ENCODE results near the gene TSR3.
"Not testable (repeated sequence)": the region's sequence is repeated elsewhere in the genome, so short reads cannot be mapped to it uniquely, and the experiment has no call there.

The TSR3 gene

DNA sequence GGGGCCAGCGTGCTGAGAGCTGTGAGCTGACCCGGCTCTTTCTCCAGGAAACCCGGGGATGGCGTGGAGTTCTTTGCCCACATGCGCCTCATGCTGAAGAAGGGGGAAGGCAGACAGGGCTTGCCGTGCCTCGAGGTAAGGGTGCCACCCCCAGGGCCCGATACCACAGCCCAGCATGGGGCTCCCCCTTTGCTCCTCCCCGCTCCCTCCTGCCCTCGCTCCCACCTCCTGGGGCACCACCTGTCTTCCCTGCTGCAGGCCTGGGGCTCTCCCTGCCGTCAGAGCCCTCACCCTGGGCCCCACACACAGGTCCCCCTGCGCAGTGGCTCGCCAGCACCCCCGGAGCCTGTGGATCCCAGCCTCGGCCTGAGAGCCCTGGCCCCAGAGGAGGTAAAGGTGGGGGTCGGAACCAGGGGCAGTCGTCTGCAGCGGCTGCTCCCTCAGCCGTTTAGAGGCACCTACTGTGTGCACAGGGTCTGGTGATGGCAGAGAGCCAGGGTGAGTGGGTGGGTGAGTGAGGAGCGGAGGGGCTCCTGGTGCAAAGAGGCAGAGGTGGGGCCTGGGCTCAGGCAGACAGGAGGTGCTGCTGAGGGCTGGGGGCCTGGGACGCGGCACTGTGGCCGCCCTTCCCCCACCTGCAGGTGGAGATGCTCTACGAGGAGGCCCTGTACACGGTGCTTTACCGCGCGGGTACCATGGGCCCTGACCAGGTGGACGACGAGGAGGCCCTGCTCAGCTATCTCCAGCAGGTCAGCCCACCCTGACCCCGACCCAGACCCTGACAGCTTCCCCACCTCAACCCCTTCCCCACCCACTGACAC lies 12.6 kb downstream of the TSR3 start:
- no peak for DNase-seq (ENCODE audit: low read depth in 2 of 2)

DNA sequence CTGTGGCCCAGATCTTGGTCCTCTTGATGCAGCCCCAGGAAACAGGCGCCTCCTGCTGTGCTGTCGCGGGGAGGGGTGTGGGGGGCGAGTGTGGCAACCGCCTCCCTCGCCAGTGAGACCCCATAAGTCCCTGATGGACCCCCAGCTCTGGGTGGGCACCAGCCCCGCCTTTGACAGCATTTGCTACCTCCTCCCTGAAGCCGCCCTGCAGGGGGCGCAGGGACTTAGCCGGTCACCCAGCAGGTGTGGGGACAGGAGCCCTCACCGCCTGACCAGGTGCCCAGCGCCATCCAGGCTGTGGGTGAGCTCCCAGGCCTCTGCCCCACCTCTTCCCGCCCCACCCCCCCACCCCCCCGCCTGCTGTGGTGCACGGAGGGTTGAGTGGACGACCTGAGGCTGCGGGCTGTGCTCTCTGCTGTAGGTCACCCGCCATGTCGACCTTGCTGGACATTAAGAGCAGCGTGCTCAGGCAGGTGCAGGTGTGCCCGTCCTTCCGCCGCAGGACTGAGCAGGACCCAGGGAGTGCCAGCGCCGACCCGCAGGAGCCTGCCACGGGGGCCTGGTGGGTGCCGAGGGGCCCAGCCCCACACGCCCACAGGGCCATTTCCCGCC lies 13.5 kb downstream of the TSR3 start:
- DNase-seq (ENCODE audit: low read depth in 2 of 2), result no peak

DNA sequence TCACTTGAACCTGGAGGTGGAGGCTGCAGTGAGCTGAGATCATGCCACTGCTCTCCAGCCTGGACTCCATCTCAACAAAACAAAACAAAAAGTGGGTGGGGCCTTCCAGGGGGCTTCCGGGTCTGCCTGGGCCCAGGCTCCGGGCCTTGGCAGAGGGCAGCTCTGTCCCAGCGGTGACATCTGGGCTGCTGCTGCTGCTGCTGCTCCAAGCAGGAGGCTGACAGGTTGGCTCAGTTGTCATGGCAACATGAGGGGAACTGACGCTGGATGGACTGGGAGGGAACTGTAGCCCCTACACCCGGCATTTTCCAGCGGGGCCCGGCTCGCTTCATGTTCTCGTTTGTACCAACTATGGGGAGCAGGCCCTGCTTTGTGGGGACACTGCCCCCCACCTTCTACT lies 14.2 kb downstream of the TSR3 start:
- DNase-seq (ENCODE audit: low read depth in 2 of 2), result no peak

DNA sequence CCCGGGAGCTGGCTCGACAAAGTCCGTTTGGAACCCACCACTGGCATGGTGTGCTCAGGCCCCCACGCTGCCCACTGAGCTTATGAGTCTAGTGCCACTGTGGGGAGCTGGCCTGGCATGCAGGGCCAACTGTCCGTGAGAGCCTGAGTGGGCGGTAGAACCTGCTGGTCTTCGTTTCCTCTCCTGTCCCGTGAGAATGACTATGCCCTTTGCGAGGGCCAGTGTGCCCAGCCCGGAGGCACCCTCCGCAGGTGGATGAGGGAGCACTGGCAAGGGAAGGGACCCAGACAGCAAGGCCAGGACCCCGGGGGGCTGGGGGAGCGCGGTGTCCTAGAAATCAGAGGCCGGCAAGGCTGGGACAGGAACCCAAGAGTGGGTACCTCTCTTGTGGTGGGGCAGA lies 15.1 kb downstream of the TSR3 start:
- no peak for DNase-seq (ENCODE audit: low read depth in 2 of 2)

DNA sequence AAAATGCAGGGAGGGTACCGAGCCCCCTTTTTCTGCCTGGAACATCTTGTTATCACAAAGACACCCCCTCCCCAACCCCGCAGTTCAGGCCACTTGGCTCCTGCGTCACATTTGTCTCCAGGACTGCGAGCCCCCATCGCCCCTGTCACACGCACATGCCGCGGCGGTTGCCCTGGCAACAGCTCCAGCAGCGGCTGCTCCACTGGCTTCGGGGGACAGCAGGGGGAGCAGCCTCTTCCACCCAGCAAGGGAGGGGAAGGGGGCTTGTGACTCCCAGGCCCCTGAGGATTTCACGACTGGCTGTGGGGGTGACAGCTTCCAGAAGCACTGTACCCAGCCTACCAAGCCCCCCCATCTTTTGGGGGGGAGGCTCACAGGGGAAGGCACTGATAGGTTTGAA lies 15.7 kb downstream of the TSR3 start:
- no peak for DNase-seq (ENCODE audit: low read depth in 2 of 2)

DNA sequence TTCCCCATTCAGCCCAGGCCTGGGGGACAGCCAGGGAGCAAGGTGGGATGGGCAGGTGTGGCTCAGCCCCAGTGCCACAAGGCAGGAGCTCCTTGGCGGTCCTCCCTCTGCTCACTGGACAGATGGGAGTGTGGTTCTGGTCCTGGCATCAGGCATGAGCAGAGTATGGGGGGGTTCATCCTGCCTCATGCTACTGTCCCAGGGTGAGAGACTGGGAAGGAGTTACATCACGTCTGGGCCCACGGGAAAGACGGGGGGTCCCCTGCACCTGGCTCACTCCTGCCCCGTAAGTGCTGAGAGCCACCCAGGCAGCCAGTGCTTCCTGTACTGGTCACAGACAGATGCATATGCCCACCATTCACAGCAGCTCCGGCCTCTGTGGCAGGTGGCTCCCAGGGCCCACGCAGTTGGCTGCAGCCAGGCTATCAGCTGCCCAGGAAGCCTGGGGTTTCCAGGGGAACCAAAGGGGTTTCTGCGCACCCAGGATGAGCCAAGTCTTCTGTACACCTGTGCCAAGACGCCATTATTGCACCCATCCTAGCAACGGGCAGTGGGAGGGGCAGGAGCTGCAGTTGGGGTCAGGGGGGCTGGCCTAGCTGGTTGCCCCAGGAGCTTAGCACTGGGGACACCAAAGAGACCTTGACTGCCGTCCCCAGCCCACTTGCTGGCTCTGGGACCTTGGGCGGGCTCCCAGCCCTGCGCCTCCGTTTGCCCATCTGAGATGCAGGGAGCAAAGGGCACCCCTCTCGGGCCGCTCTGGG lies 16.3 kb downstream of the TSR3 start:
- DNase-seq (ENCODE audit: low read depth in 2 of 2), result no peak

DNA sequence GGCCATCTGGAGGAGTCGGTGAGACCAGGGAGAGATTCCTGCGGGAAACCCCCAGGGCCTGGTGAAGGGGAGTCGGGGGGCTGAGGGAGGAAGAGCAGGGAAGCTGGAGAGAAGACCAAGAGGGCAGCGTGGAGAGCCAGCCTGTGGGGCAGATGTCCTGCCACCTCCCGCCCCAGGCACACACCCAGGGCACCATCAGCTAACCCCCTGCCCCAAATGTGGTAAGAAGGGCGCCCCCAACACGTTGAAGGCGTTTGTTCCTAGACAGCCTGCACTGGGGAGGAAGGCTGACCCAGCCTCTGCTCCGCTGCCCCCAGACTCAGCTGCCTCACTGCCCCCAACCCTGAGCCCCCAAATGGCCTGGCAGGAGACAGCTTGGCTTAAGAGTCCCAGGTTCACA lies 16.9 kb downstream of the TSR3 start:
- DNase-seq (ENCODE audit: low read depth in 2 of 2), result no peak

DNA sequence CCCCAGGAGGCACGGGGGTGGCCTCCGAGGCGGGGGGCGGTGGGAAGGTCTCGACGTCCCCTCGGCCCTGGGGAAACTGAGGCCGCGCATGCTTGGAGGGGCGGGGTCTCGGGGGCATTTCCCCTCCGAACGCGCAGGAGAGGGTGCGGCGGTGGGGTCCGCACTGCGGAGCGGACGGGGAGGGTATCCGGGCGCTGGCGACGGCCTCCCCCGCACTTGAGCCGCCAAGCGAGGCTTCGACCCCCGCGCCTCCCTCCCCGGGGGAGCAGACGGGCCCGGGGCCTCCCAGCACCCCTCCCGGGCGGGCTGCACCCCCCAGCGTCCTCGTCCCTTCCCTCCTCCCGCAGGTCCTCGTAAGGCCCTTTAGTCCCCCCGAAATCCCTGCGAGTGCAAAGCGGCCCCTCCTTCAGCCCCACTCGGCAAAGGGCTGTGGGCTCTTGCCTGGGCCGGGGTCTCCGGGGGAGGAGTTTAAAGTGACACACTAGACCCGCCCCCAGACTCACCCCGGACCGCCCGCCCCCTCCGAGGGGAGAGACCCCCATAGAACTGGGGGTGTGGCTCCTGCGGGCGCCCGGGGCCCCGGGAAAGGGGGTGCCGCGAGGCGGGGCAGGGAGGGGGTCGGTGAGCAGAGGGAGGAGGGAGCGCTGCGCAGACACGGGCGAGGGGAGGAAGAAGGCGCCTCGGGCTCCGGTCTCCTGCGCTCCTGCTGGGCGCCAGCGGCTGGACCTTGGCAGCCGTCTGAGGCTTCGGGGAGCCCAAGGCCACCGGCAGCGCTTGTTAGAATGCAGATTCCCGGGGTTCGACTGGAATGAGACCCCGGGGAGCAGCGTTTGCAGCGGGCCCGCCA lies 17.6 kb downstream of the TSR3 start:
- no peak for DNase-seq (ENCODE audit: low read depth in 2 of 2)

DNA sequence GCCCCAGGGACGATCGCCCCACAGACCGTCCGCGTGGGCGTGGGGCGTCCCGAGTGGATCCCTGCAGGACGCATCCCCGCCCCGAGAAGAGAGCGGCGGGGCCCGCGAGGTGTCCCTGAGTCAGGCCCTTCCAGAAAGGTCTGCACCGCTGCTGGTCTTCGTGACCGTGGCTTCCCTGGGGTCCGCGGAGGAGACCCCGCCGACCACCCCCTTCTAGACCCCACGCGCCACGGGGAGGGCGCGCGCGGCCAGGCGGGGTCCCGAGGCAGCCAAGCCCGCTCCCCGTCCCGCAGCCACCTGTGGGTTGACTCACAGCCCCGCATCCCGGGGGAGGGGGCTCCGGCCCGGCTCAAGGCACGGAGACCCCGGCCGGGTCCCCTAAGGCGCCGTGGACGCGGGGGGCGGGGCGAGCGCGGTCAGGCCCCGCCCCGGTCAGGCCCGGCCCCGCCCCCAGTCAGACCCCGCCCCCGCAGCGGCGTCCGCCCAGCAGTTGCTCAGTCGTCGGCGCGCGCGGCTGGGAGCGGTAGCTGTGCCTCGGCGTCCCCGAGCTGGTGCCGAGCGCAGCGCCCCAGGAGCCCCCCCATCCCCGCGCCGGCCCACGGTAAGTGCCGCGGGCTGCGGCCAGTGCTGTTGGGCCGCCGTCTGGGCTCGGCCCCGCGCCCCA lies 18.4 kb downstream of the TSR3 start, which contains the start of gene BAIAP3:
TSS of gene BAIAP3 (plus strand) at position 497 of the 664 bp plus-strand sequence. CDS start 4,905 bp downstream, outside the sequence.
- DNase-seq (ENCODE audit: low read depth in 2 of 2), result no peak

DNA sequence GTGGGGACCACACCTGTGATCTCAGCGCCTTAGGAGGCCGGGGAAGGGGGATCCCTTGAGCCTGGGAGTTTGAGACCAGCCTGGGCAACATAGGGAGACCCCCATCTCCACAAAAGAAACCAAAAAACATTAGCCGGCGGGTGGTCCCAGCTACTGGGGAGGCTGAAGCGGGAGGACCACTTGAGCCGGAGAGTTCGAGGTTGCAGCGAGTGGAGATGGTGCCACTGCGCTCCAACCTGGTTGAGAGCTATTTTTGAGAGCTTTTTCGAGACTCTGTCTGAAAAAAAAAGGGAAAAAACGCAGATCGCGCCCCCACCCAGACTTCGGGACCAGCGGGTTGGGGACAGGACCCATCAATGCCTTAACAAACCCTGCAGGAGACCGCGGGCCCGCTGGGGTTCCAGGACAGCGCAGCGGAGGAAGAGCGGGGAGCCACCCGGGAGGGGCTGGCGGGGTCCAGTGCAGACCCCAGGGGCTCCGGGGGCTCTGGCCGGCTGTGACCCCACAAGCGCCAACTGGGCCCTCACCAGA lies 19.0 kb downstream of the TSR3 start:
- no peak for DNase-seq (ENCODE audit: low read depth in 2 of 2)

DNA sequence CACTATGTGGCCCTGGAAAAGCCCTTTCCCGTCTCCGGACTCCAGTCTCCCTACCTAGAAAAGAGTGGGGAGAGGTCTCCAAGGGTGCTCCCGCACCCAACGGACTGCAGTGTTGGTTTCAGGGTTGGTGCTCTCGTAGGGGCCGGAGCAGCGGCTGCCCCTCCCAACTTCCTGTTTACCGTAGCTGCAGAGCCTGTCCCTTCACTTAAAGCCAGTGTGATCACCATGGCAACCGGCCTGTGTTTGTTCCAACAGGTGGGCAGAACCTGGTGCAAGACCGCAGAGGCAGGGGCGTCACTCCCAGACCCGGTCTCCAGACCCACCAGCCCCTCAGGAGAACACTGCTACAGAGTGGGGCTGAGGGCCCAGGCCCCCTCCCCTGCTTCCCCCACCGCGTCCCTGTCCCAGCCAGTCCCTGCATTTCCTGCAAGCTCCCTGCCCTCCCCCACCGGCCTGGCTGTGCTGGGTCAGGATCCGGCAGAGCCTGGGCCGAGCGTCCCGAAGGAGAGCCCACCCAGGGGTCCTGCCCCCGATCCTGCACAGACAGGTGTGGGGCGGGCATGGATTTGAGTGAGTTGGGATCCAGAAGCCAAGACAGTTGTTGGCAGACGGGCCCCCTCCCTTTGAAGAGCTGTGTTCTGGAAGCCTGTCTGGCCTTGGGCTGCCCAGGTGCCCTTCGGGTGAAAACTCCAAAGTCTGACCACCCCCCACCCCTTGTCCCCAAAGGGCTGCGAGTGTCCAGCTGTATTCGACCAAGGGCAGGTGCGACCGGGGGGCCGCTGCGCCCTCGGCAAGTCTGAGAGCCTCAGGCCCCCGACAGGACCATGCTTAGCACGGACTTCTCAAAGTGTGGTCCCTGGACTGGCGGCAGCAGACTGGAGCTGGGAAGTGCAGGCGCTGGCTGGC lies 19.7 kb downstream of the TSR3 start:
- DNase-seq (ENCODE audit: low read depth in 2 of 2), result no peak

DNA sequence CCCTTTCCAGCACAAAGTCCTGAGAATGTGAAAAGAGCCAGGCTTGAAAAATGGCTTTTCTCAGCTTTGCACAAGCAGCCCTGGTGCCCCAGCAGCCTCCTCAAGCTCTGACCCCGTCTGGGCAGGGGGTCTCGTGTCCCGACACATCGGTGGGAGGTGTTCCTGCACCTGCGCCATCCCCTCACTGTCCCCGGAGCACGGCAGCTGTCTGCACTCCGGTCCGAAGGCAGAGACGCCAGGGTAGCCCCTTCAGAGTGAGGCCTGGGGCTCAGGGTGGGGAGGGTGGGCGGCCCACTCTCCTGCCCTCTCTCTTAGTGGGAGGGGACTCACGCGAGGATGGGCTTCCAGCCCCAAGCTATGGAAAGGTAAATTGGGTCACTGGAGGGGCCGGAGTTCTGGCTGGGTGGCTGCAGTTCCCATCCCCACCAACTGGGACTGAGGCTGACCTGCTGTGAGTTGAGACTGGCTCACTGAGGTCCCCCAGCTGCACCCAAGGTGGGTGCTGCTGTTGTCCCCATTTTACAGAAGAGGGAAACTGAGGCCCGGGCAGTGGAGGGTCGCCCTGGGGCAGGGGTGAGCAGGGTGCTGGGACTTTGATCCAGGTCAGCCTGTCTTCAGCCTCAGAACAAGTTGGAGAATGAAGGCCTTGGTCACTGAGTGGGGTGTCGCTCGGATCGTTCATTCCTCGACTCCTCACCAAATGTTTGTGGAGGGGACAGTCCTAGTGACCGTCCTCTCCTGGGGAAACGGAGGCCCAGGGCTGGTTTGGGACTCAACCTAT lies 20.6 kb downstream of the TSR3 start:
- no peak for DNase-seq (ENCODE audit: low read depth in 2 of 2)

DNA sequence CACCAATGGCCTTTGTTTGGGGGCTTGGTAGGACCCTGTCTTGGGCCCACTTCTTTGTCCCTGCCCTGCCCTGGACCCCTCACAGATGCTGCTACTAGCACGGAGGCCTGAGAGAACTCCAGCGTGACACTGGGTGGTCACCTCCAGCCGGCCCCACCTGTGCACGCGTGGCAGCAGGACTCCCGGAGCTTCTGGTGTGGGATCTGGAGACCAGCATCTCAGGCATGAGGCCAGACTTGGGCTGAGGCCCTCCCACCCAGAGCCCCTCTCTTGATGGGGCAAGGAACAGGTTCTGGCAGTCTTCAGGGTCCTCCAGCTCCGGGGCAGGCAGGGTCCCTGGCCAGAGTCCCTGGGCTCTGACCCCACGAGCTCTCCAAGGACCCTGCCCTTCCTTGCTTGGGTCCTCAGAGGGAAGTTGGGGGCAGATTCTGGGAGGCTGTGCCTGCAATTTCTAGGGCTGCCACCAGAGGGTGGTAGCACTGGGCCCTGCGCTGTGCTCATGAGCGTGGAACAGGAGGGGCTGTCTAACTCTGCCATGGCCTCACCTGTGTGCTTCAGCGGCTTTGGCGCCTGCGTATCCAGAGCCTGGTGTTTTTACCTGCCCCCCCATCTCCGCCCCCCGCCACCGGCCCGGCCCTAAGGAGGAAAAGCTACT lies 21.3 kb downstream of the TSR3 start:
- no peak for DNase-seq (ENCODE audit: low read depth in 2 of 2)

DNA sequence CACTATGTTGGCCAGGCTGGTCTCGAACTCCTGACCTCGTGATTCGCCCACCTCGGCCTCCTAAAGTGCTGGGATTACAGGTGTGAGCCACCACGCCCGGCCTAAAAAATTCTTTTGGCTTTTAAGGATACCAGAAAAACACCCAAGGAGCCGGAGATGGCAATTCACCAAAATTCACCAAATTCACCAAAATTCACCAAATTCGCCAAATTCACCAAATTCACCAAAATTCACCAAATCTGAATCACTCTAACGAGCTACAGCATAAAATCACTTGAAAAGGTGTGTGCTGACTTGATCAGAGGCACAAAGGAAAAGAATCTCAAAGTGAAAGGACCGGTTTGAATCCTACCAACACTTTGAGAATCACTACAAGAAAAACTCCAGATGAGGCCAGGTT lies 22.7 kb downstream of the TSR3 start:
- DNase-seq (ENCODE audit: low read depth in 2 of 2), result not testable (repeated sequence)

DNA sequence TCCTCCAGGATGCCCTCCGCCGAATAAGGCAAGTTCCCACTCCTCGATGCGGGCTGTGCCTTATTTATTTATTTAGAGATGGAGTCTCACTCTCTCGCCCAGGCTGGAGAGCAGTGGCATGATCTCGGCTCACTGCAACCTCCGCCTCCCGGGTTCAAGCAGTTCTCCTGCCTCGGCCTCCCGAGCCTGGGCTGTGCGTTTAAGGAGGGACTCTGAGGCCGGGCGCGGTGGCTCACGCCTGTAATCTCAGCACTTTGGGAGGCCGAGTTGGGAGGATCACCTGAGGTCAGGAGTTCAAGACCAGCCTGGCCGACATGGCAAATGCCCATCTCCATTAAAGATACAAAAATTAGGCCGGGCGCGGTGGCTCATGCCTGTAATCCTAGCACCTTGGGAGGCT lies 23.5 kb downstream of the TSR3 start:
- DNase-seq (ENCODE audit: low read depth in 2 of 2), result not testable (repeated sequence)

DNA sequence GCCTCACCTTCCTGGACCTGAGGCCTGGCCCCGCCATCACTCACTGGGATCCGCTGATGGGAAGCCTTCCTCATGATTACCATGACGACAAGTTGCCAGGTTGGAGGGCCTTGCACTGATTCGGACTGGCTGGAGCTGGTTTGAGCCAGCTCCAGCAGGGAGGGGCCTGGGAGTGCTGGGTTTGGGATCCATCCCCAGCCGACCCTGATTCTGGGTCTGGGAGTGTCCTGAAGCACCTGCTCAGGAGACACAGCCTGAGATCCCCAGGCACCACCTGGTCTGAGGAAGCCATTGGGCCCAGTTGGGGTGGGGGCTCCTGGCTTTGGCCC lies 24.1 kb downstream of the TSR3 start:
- no peak for DNase-seq (ENCODE audit: low read depth in 2 of 2)

DNA sequence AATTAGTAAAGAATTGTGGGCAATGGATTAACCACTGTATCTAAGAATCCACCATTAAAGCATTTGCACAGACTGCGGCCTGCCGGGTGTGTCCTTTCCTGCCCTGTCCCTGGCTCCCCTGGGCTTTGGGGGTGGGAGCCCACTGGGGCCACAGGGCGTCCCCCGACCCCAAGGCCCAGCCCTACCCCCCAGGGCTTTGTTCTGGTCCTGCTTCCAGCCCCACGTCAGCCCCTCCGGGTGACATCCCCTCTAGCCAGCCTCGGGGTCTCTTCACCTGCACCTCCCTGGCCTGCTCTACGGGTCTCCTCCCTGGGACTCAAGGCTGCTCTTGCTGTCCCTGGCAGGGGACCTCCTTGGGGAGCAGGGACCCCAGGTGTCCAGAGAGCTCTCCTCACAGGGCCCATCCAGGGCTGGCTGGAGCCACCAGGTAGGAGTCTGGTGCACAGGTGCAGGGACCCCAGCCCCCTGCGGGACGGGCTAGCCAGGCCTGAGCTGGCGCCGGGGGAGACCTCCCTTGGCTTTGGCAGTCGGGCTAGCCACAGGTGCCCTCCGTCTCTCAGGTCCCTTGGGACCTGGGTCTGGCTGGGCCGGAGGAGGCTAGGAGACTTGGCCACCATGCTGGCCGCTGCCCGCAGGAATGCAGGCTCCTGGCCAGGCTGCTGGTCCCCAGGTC lies 24.6 kb downstream of the TSR3 start:
- DNase-seq (ENCODE audit: low read depth in 2 of 2), result no peak

DNA sequence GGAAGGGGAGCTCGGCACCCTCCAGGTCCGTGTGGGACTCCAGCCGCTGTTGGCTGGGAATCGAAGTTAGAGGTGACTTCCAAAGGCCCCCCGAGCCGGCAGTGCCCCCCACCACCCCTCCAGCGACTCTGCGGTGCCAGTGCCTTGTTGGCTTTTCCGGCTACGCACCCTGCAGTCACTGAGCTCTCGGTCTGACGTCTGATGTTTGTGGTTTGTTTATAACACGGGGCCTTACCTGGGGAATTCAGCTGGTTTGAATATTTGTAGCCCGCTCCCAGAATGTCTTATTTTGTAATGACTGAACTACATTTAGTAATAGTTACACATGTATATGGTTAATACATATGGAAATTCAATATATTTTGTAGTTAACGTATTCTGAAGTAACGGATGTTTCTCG lies 25.3 kb downstream of the TSR3 start:
- no peak for DNase-seq (ENCODE audit: low read depth in 2 of 2)
